T-helper 2 cell treated with Interferon-gamma antibody and Interleukin-4, amounts not matched to agents 5 μg/mL and 100 μg/mL, for 36 hours (primary cell): ENCODE data around the gene ZBTB7C.

Experiments used
- DNase-seq: peaks from one replicate; pipeline ENCODE4 v3.0.0; 2021; ENCODE audit warnings: low spot score
- H3K27ac Mint-ChIP-seq: one replicate; pipeline ENCODE4 v1.8.0; 2021; ENCODE audit warnings: mild to moderate bottlenecking, mixed read lengths
- H3K27me3 Mint-ChIP-seq: one replicate; pipeline ENCODE4 v1.8.0; 2021; ENCODE audit warnings: low read depth, mixed read lengths
- H3K36me3 Mint-ChIP-seq: one replicate; pipeline ENCODE4 v1.8.0; 2021; ENCODE audit warnings: low read depth, mixed read lengths
- H3K4me1 Mint-ChIP-seq: one replicate; pipeline ENCODE4 v1.8.0; 2021; ENCODE audit warnings: low read depth, mixed read lengths
- H3K4me3 Mint-ChIP-seq: one replicate; pipeline ENCODE4 v1.8.0; 2022; ENCODE audit warnings: mild to moderate bottlenecking, moderate library complexity, mixed read lengths
- H3K9me3 Mint-ChIP-seq: one replicate; pipeline ENCODE4 v1.8.0; 2021; ENCODE audit warnings: mixed read lengths

Gene ZBTB7C

DNA sequence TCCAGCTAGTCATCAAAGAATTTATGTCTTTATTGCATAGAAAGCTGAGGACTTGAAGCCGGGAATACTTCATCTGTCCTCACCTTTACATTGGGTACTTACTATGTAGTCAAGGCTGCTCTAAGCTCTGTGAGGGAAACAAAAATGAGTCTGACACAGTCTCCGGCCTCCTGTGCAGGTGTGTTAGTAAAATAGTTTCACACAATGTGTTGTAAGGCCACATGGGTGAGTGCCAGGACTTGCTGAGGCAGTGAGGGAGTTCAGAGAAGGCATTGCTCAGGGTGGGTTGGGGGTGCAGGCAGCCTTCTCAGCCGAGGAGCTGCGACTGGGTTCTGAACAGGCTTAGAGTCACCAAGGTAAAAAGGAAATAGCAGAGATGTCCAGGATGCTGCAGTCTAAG lies 424.2 kb downstream of the ZBTB7C start:
- Mint-ChIP-seq H3K27ac (no peak overlapping the region), H3K27me3 (peaks cover 10% of the 10 kb centered on the region), H3K9me3 (no peaks in the 10 kb centered on the region), H3K36me3 (no peaks in the 10 kb centered on the region), H3K4me3 (no peak overlapping the region), H3K4me1 (no peaks in the 10 kb centered on the region)
- DNase-seq: no peak

- H3K4me3 Mint-ChIP-seq: no peak overlapping the region
- no peaks in the 10 kb centered on the region for H3K9me3 Mint-ChIP-seq
- peaks cover 7% of the 10 kb centered on the region for H3K27me3 Mint-ChIP-seq
- H3K36me3 Mint-ChIP-seq: no peaks in the 10 kb centered on the region
- DNase-seq: no peak
- H3K4me1 Mint-ChIP-seq: no peaks in the 10 kb centered on the region
- H3K27ac Mint-ChIP-seq: no peak overlapping the region
Observed at GRCh38 chr18:47983946-47984345, 425.2 kb downstream of the ZBTB7C start.

- Mint-ChIP-seq H3K27me3 (peaks cover 8% of the 10 kb centered on the region), H3K4me3 (no peak overlapping the region), H3K4me1 (no peaks in the 10 kb centered on the region), H3K36me3 (no peaks in the 10 kb centered on the region), H3K27ac (no peak overlapping the region), H3K9me3 (no peaks in the 10 kb centered on the region)
- no peak for DNase-seq
Observed at GRCh38 chr18:47983055-47983454, 426.1 kb downstream of the ZBTB7C start.

DNA sequence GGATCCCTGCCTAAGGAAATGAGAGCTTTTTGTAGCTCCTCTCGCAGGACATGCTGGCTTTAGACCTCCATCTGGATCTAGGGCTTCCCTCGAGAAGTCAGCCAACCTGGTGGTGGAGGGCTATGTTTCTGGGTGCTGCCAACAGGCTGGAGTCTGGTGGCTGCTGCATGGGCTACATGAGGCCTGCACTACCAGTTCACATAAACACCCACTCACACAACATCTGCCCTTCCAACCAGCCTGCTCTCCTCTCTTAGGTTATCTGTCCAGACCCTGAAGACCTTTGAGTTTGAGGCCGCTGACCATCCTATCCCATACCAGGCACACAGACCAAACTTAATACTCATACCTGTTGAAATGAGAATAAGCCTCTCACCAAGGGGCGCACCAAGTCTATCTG lies 427.4 kb downstream of the ZBTB7C start:
- no peaks in the 10 kb centered on the region for H3K4me1 Mint-ChIP-seq
- peaks cover 5% of the 10 kb centered on the region for H3K27me3 Mint-ChIP-seq
- no peaks in the 10 kb centered on the region for H3K9me3 Mint-ChIP-seq
- DNase-seq: no peak
- H3K27ac Mint-ChIP-seq: no peak overlapping the region
- H3K4me3 Mint-ChIP-seq: no peak overlapping the region
- no peaks in the 10 kb centered on the region for H3K36me3 Mint-ChIP-seq

- peaks cover 5% of the 10 kb centered on the region for H3K27me3 Mint-ChIP-seq
- no peaks in the 10 kb centered on the region for H3K4me1 Mint-ChIP-seq
- DNase-seq: no peak
- no peak overlapping the region for H3K4me3 Mint-ChIP-seq
- H3K9me3 Mint-ChIP-seq: no peaks in the 10 kb centered on the region
- H3K36me3 Mint-ChIP-seq: no peaks in the 10 kb centered on the region
- no peak overlapping the region for H3K27ac Mint-ChIP-seq
Observed at GRCh38 chr18:47981320-47981719, 427.9 kb downstream of the ZBTB7C start.

DNA sequence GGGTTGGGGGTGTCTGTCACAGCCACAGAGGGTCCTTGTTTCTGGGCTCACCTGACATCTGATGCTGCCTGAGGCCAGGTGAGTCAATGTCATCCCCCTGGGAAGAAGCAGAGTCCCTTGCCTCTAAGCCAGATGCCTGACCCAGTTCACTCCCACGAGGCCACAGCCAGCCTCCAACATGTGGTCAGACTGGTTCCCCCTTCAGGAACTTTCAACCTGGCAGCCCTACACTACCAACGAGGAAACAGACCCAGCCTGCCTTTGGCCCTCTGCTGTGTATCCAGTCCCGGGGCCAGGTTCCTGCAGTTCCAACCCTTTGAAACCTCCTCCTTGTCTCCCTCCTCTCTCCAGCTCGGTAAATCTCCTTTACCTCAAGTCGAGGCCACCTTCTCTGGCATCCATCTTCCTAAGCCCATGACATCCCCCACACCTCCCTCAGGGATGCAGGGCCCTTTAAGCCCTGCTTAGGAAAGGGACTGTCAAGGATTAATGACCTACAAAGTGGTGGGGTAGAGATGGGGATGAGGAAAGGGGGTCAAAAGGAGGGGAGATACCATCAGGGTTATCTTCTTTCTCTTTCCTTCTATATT lies 429.5 kb downstream of the ZBTB7C start:
- no peaks in the 10 kb centered on the region for H3K36me3 Mint-ChIP-seq
- no peaks in the 10 kb centered on the region for H3K9me3 Mint-ChIP-seq
- no peak overlapping the region for H3K4me3 Mint-ChIP-seq
- no peaks in the 10 kb centered on the region for H3K4me1 Mint-ChIP-seq
- no peak overlapping the region for H3K27ac Mint-ChIP-seq
- peaks cover 5% of the 10 kb centered on the region for H3K27me3 Mint-ChIP-seq
- no peak for DNase-seq

DNA sequence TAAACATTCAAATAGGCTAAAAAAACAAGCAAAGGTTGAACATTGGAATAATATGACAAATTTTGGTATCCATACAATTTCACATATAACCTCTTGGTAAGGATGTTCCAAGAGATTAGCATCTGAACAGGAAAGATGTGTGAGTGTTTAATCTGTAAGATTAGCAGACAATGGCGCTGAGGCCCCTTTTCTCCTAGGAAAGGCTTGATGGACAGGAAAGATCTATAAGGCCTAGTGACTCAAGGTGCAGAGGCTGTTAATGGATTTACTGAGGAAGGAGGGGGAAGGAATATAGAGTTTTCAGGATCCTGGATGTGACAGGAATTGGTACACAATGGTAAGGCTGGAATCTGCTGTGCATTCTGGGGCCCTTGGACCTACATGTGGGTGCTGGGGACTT lies 430.6 kb downstream of the ZBTB7C start:
- H3K27me3 Mint-ChIP-seq: peaks cover 10% of the 10 kb centered on the region
- H3K4me3 Mint-ChIP-seq: no peak overlapping the region

DNA sequence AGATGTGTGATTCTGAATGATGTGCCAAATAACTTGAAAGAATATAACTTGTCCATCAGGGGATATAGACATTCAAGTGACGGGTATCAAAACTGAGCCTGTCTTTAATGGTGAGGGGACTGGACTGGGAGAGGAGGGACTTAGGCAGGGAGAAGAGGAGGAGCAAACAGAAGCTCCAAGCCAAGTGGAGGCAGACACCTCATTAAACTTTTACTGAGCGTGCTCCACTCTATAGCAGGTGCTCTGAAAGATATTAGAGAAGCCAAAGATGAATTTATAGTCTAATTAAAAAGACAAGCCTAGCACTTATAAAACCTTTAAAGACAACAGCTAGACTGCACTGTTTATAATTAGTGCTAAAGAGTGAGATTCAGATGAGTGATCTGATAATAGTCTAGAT lies 431.0 kb downstream of the ZBTB7C start:
- H3K9me3 Mint-ChIP-seq: no peaks in the 10 kb centered on the region
- no peak for DNase-seq
- no peaks in the 10 kb centered on the region for H3K4me1 Mint-ChIP-seq
- H3K27ac Mint-ChIP-seq: no peak overlapping the region
- H3K4me3 Mint-ChIP-seq: no peak overlapping the region
- no peaks in the 10 kb centered on the region for H3K36me3 Mint-ChIP-seq
- peaks cover 13% of the 10 kb centered on the region for H3K27me3 Mint-ChIP-seq

More for the DNA sequence above, 430.6 kb downstream of the ZBTB7C start:
- Mint-ChIP-seq H3K4me1 (no peaks in the 10 kb centered on the region), H3K9me3 (no peaks in the 10 kb centered on the region), H3K36me3 (no peaks in the 10 kb centered on the region), H3K27ac (no peak overlapping the region)
- no peak for DNase-seq
